ENCODE measurements around the gene KDM4C.

Gene KDM4C

DNA sequence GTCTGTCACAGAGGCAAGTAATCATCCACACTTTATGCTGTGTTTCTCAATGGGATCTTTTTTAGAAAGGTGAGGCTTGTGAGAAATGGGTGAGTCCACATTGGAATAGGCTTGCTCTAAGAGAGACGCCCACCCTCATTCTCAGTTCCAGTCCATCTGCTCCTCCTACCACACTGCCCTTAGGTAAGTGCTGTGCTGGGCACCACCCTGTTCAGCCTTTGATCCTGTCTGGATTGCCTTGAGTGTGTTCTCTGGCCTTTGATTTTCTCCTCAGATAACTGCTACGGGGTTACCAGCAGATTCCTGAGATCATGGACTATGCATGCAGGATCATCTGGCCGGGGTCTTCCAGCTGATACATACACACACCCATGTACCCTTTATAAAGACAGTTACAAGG is 328.6 kb downstream of the KDM4C start:
- TF ChIP-seq, protein P1, sequence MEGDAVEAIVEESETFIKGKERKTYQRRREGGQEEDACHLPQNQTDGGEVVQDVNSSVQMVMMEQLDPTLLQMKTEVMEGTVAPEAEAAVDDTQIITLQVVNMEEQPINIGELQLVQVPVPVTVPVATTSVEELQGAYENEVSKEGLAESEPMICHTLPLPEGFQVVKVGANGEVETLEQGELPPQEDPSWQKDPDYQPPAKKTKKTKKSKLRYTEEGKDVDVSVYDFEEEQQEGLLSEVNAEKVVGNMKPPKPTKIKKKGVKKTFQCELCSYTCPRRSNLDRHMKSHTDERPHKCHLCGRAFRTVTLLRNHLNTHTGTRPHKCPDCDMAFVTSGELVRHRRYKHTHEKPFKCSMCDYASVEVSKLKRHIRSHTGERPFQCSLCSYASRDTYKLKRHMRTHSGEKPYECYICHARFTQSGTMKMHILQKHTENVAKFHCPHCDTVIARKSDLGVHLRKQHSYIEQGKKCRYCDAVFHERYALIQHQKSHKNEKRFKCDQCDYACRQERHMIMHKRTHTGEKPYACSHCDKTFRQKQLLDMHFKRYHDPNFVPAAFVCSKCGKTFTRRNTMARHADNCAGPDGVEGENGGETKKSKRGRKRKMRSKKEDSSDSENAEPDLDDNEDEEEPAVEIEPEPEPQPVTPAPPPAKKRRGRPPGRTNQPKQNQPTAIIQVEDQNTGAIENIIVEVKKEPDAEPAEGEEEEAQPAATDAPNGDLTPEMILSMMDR (IDR thresholded peaks at IDR 0.05; ENCODE audit: borderline replicate concordance, insufficient read depth, low read depth, low read length): no peak
- no peak overlapping the region for H3K4me3 ChIP-seq (ENCODE audit: low read depth, low read length)

DNA sequence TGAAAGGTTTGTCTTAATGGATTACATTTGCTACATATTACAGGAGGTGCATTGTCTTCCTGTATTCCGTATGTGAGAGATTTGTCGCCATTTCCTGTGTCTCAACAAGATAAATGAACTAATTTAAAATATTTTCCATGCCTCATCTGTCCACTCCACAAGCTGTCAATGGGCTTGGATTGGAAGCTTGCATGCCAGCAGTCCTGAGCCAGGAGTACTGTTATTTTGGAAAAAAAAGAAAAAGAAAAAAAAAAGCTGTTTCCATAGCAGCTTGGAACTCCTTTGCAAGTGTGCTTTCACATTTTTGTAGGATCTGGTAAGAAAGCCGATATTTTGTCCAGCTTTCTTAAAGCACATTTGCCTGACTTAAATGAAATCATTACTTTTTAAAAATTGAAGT is 330.8 kb downstream of the KDM4C start:
- TF ChIP-seq, protein P1 (IDR thresholded peaks at IDR 0.05; ENCODE audit: borderline replicate concordance, insufficient read depth, low read depth, low read length): no peak
- no peak overlapping the region for H3K4me3 ChIP-seq (ENCODE audit: low read depth, low read length)

DNA sequence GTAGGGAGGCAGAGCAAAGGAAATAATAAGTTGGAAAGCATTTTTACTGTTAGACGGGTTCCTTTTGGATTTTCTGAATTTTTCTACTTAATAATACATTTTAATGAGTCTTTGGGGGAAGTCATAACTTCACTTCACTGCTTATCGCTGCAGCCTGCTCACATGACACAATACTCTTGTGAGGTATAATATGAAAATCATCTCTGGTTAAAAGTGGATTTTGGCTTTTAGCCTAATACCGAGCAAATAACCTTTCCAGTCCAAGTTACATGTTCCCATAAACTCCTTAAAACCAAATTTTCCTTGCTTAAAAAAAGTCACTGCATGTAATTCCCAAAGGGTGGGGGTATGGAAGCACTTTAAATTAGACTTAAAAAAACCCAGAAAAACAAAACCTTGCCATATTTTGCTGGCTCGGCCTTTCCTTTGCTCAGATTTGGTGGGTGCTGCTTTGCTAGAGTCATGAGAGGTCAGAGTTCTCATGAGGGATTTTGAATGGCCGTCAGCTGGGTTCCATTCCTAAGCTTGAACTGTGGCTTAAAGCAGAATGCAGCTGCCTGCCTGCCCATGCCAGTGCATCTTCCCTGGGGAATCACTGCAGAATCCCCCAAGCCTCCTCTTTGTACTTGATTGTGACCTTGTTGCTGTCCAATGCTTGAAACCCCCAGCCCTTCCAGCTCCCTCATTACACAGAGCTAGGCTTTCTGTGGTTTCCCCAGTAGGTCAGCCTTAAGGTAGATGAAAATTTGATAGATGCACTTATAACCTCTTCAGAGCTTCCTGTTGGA is 331.8 kb downstream of the KDM4C start:
- no peak overlapping the region for H3K4me3 ChIP-seq (ENCODE audit: low read depth, low read length)
- TF ChIP-seq, protein P1 (IDR thresholded peaks at IDR 0.05; ENCODE audit: borderline replicate concordance, insufficient read depth, low read depth, low read length): no peak

DNA sequence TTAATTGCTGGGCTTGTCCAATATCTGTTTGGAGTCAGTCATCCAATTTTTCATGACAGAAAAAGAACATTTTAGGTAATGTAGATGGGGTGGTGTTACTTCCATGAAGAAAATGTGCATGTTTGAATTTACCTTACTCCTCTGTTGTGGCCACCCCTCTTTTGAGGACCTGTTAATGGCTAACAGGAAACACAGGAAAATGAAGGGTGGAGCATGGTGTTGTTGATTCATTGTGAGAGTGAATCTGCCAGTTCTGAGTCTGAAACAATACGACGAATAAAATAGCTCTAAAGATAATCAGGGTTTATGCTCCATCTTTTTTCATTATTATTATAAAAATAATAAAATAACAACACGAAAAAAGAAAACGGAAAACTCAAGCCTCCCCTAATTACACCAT is 335.3 kb downstream of the KDM4C start:
- H3K4me3 ChIP-seq (ENCODE audit: low read depth, low read length): no peak overlapping the region
- TF ChIP-seq, protein P1 (IDR thresholded peaks at IDR 0.05; ENCODE audit: borderline replicate concordance, insufficient read depth, low read depth, low read length): no peak

DNA sequence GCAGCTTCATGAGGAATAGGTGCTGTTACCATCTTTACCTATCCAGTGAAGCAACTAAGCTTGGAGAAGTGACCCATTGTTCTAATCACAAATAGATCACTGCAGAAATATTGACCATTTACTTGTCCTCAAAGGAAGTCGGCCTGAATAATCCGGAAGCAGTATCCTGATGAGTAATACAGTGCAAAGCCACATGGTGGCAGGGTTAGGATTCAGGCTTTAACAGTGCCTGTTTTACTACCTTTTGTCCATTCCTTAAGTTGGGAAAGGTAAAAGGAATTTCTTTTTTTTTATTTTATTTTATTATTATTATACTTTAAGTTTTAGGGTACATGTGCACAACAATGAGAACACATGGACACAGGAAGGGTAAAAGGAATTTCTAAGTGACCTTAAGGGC is 336.3 kb downstream of the KDM4C start:
- TF ChIP-seq, protein P1 (IDR thresholded peaks at IDR 0.05; ENCODE audit: borderline replicate concordance, insufficient read depth, low read depth, low read length): no peak
- H3K4me3 ChIP-seq (ENCODE audit: low read depth, low read length): no peak overlapping the region

DNA sequence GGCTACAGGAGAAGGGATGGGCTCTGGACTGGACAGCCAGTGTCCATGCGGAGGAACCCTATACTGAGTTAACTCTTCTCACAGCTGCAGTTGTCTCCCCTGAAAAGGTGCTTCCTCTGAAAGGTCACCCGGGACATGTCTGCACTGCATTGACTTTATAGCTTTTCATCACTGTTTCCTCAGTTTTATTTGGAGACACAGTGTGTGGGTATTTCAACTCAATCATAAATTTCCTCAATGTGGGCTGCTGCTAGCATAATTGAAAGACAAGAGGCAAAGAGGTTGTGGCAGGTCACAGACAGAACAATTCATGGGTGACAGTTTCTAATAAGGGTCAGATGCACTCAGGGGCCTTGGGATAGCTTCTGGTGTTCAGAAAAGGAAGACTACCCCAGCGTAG is 336.8 kb downstream of the KDM4C start:
- TF ChIP-seq, protein P1 (IDR thresholded peaks at IDR 0.05; ENCODE audit: borderline replicate concordance, insufficient read depth, low read depth, low read length): no peak
- no peak overlapping the region for H3K4me3 ChIP-seq (ENCODE audit: low read depth, low read length)

DNA sequence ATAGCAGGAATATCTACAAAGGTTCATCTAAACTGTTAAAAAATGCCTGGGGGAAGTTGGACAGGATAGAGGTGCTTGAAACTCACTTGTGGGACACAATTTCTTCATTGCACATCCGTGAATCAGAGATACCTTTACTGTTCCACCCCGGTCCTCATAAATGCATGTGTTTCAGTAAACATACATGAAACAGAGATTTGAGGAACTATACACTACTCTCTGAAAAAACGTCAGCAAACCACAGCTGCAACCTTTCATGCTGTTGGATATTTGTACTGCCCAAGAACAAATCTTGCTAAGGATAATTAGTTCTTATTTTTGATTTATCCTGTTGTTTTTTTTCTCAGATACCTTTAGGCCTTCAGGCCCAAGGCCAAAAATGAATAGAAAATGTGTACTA is 337.3 kb downstream of the KDM4C start:
- TF ChIP-seq, protein P1 (IDR thresholded peaks at IDR 0.05; ENCODE audit: borderline replicate concordance, insufficient read depth, low read depth, low read length): no peak

More for the DNA sequence above, 337.3 kb downstream of the KDM4C start:
- no peak overlapping the region for H3K4me3 ChIP-seq (ENCODE audit: low read depth, low read length)
